Liver (tissue), 2 donors: Measurements from ENCODE around the gene PGAP3.

Experiments
- FOXA1 ChIP-seq: IDR thresholded peaks from 2 replicates; pipeline ENCODE4 v1.6.1; 2016; ENCODE audit warnings: antibody characterized with exemption
- TF ChIP-seq, protein P1 (sequence below): fragments of 150-350 bp; IDR thresholded peaks from 2 replicates; pipeline ENCODE4 v1.5.1; 2017; ENCODE audit warnings: improper control_type of control experiment, low read depth, low read length; ENCODE audit not compliant: missing input control
- donor health status: healthy.

DNA sequence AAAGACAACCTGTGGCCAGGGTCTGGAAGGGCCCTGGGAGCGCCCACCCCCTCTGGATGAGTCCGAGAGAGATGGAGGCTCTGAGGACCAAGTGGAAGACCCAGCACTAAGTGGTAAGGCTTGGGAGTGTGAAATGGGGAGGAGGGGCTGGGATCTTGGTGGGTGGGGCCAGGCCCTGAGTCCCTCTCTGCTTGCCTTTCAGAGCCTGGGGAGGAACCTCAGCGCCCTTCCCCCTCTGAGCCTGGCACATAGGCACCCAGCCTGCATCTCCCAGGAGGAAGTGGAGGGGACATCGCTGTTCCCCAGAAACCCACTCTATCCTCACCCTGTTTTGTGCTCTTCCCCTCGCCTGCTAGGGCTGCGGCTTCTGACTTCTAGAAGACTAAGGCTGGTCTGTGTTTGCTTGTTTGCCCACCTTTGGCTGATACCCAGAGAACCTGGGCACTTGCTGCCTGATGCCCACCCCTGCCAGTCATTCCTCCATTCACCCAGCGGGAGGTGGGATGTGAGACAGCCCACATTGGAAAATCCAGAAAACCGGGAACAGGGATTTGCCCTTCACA, 52.2 kb downstream of the PGAP3 start:
- TF ChIP-seq FOXA1: no peak
- TF ChIP-seq, protein P1, sequence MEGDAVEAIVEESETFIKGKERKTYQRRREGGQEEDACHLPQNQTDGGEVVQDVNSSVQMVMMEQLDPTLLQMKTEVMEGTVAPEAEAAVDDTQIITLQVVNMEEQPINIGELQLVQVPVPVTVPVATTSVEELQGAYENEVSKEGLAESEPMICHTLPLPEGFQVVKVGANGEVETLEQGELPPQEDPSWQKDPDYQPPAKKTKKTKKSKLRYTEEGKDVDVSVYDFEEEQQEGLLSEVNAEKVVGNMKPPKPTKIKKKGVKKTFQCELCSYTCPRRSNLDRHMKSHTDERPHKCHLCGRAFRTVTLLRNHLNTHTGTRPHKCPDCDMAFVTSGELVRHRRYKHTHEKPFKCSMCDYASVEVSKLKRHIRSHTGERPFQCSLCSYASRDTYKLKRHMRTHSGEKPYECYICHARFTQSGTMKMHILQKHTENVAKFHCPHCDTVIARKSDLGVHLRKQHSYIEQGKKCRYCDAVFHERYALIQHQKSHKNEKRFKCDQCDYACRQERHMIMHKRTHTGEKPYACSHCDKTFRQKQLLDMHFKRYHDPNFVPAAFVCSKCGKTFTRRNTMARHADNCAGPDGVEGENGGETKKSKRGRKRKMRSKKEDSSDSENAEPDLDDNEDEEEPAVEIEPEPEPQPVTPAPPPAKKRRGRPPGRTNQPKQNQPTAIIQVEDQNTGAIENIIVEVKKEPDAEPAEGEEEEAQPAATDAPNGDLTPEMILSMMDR: no peak
